ENCODE measurements around the gene MAMLD1. TPM values are rescaled to one million over a fixed set of nuclear protein-coding genes. Genes with fewer than 3 reads are reported as not detected.
A peak's percentile ranks its signal among the peaks of the same experiment; 100 is the strongest.

The MAMLD1 gene
- total RNA-seq, 2 donors from 2014 or later, result 0.44 to 0.68 TPM

DNA sequence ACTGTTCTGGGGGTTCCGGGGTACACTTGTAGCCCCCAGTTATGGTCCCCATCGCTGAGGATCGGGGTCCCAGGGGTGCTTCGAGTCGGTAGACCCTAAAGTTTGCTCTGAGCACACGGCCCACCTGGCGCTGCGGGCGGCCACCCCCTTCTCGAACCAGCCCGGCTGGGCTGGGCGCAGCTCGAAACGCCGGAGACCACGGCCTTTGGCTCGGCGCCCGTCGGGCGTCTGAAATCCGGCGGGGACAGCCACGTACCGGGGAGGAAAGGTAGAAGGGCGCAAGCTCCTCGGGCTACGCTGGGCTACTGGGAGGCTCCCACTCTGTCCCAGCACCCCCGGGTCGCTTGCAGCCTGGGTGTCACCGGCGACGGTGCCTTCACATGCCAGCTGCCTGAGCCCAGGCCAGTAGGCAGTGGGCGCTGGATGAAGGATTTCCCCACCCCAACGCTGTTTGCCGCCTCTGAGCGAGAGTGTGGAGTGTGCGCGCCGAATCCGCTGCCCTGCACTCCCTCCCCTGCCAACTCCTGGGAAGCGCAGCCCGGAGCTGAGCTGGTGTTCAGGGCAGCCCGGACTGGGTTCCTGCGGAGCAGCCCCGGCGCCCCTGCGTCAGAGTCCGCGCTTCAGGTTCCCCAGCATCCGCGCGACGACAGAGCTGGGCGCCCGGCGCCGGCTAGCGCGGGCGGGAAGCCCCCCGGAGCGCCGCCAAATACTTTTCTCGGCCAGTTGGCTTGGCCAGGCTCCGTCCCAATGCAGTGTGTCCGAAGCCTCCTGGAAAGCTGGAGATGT is 637 bp downstream of the MAMLD1 start:
- peaks cover 72% of the 10 kb centered on the region for H3K27me3 Mint-ChIP-seq (ENCODE audit: insufficient read depth)
- no peaks in the 10 kb centered on the region for H3K36me3 Mint-ChIP-seq (ENCODE audit: low read depth)
- WGBS, 2 experiments (ENCODE audit: insufficient coverage in 1 of 2, insufficient read length in 1 of 2), result 0 to 2% methylated on average over 13 to 65 of the region's 67 CpGs
- peaks cover 57% of the 10 kb centered on the region for H3K27me3 ChIP-seq (ENCODE audit: control insufficient read depth, insufficient read depth, low read length, poor library complexity, severe bottlenecking)
- no peaks in the 10 kb centered on the region for H3K36me3 ChIP-seq (ENCODE audit: control insufficient read depth, insufficient read depth, low read length)
- no peak overlapping the region for H3K27ac Mint-ChIP-seq
- H3K9ac ChIP-seq (ENCODE audit: extremely low read depth, low read length, poor library complexity, severe bottlenecking), result no peak overlapping the region
- H3K4me3 Mint-ChIP-seq, result peak overlapping the region; percentile 42
- H3K27ac ChIP-seq (ENCODE audit: low read depth, low read length), result no peak overlapping the region
- peaks cover 48% of the 10 kb centered on the region for H3K9me3 Mint-ChIP-seq
- TF ChIP-seq, protein P1, sequence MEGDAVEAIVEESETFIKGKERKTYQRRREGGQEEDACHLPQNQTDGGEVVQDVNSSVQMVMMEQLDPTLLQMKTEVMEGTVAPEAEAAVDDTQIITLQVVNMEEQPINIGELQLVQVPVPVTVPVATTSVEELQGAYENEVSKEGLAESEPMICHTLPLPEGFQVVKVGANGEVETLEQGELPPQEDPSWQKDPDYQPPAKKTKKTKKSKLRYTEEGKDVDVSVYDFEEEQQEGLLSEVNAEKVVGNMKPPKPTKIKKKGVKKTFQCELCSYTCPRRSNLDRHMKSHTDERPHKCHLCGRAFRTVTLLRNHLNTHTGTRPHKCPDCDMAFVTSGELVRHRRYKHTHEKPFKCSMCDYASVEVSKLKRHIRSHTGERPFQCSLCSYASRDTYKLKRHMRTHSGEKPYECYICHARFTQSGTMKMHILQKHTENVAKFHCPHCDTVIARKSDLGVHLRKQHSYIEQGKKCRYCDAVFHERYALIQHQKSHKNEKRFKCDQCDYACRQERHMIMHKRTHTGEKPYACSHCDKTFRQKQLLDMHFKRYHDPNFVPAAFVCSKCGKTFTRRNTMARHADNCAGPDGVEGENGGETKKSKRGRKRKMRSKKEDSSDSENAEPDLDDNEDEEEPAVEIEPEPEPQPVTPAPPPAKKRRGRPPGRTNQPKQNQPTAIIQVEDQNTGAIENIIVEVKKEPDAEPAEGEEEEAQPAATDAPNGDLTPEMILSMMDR (conservative IDR thresholded peaks at IDR 0.05), result no peak
- no peaks in the 10 kb centered on the region for H3K9me3 ChIP-seq (ENCODE audit: control insufficient read depth, low read length)
- DNase-seq, result peak; percentile 67
- peak overlapping the region; percentile 71 for H3K4me3 ChIP-seq (ENCODE audit: low read length)
- H3K4me1 Mint-ChIP-seq, result peaks cover 13% of the 10 kb centered on the region
- H3K4me1 ChIP-seq (ENCODE audit: control insufficient read depth, insufficient read depth, low read length), result no peaks in the 10 kb centered on the region

DNA sequence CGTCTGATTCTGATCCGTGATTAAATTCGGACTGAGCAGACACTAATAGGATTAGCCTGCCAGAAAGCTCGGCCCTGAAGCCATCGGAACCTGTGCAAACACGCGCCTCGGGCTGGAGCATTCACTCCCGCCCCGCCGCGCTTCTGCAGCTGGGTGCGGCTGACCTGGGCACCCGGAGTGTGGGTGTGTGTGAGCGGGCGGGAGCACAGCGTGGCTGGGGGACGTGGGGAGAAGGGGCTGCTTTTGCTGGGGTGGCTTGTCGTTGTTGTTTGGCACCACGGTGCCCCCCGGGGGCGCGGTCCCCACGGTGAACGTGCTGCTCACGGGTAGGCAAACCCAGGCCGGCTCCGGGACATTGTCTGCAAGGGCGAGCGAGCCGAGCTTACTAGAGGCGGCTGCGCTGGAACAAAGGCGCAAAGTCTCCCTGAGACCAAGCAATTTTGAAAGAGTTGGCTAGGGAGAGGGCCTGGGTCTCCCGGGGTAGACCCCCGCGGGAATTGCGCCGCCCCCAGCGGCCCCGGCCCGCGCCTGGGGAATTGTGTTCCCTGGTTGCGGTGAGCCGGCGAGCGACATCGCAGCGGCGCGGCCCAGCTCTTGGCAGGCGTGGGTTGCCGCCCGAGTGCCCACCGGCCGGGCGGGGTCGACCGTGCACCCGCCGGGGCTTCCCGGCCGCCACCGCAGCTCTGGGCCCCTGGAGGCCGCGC is 1.4 kb downstream of the MAMLD1 start:
- H3K36me3 Mint-ChIP-seq (ENCODE audit: low read depth), result no peaks in the 10 kb centered on the region
- TF ChIP-seq, protein P1 (conservative IDR thresholded peaks at IDR 0.05), result no peak
- WGBS, 2 experiments (ENCODE audit: insufficient coverage in 1 of 2, insufficient read length in 1 of 2), result 0% methylated on average over 3 to 54 of the region's 66 CpGs
- Histone ChIP-seq H3K4me3 (ENCODE audit: low read length) (peak overlapping the region; percentile 71), H3K27ac (ENCODE audit: low read depth, low read length) (no peak overlapping the region), H3K36me3 (ENCODE audit: control insufficient read depth, insufficient read depth, low read length) (no peaks in the 10 kb centered on the region), H3K9me3 (ENCODE audit: control insufficient read depth, low read length) (no peaks in the 10 kb centered on the region), H3K9ac (ENCODE audit: extremely low read depth, low read length, poor library complexity, severe bottlenecking) (no peak overlapping the region), H3K27me3 (ENCODE audit: control insufficient read depth, insufficient read depth, low read length, poor library complexity, severe bottlenecking) (peaks cover 57% of the 10 kb centered on the region), H3K4me1 (ENCODE audit: control insufficient read depth, insufficient read depth, low read length) (no peaks in the 10 kb centered on the region)
- H3K9me3 Mint-ChIP-seq, result peaks cover 49% of the 10 kb centered on the region
- H3K27me3 Mint-ChIP-seq (ENCODE audit: insufficient read depth), result peaks cover 65% of the 10 kb centered on the region
- peak overlapping the region; percentile 42 for H3K4me3 Mint-ChIP-seq
- DNase-seq, result peak; percentile 63
- peaks cover 13% of the 10 kb centered on the region for H3K4me1 Mint-ChIP-seq
- H3K27ac Mint-ChIP-seq, result no peak overlapping the region

DNA sequence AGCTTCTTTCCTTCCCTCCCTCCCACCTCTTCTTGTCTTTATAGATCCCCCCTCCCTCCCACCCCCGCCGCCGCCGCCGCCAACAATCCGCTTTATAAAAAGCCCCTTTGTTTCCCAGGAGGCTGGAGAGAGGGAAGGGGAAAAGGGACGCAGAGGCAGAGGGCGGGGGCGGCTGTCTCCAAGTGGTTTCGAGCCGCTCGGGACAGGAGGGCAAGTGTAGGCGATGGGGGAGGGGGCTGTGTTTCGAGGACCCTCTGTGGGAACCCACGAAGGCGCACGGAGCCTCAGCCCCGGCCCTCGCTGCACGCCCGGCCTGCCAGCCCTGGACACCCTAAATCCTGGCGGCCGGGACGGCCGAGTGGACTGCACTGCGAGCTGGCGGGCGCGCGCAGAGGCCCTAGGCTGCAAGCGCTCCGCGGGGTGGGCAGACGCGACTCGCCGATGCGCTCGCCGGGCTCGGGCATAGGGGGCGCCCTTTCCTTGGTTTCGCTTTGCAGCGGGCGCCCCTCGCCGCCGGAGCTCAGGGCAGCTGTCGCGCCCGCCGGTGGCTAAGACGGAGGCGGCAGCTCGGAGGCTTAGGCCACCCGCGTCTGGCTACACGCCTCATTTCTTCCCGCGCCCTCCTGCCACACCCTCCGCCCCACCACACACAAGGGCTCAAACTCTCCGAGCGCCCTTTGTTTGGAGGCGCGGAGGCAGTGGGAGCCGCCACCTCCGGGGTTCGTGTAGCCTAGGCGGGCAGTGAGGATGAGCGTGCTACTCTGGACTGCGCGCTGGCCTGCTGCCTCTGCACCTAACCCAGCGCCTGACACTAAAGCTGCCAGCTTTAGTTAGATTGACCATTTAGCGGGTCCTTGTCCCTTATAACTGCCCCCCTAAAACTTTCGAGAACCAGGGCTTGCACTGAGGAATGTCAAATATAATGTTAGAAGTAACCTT is 2.2 kb downstream of the MAMLD1 start:
- H3K4me3 ChIP-seq (ENCODE audit: low read length), result peak overlapping the region; percentile 74
- peak overlapping the region; percentile 83 for H3K27ac ChIP-seq (ENCODE audit: low read depth, low read length)
- Mint-ChIP-seq H3K27ac (no peak overlapping the region), H3K9me3 (peaks cover 47% of the 10 kb centered on the region), H3K36me3 (ENCODE audit: low read depth) (no peaks in the 10 kb centered on the region), H3K4me1 (peaks cover 13% of the 10 kb centered on the region), H3K4me3 (peak overlapping the region; percentile 54), H3K27me3 (ENCODE audit: insufficient read depth) (peaks cover 57% of the 10 kb centered on the region)
- WGBS, 2 experiments (ENCODE audit: insufficient coverage in 1 of 2, insufficient read length in 1 of 2), result 1% methylated on average over 68 of the region's 75 CpGs; no CpG with 5 or more reads in 1 of the 2 experiments
- H3K36me3 ChIP-seq (ENCODE audit: control insufficient read depth, insufficient read depth, low read length), result no peaks in the 10 kb centered on the region
- no peak overlapping the region for H3K9ac ChIP-seq (ENCODE audit: extremely low read depth, low read length, poor library complexity, severe bottlenecking)
- DNase-seq, result peak; percentile 89
- TF ChIP-seq, protein P1 (conservative IDR thresholded peaks at IDR 0.05), result peak; percentile 76
- no peaks in the 10 kb centered on the region for H3K9me3 ChIP-seq (ENCODE audit: control insufficient read depth, low read length)
- H3K4me1 ChIP-seq (ENCODE audit: control insufficient read depth, insufficient read depth, low read length), result no peaks in the 10 kb centered on the region
- H3K27me3 ChIP-seq (ENCODE audit: control insufficient read depth, insufficient read depth, low read length, poor library complexity, severe bottlenecking), result peaks cover 49% of the 10 kb centered on the region

Data from endodermal cell (in vitro differentiated cells).